CD4-positive, alpha-beta T cell treated with Interleukin-10 for 1 hour (primary cell): ENCODE measurements around the gene NALF2.

Experiments
- DNase-seq: peaks from one replicate; pipeline ENCODE4 v3.0.0-alpha.2; 2020

The NALF2 gene

DNA sequence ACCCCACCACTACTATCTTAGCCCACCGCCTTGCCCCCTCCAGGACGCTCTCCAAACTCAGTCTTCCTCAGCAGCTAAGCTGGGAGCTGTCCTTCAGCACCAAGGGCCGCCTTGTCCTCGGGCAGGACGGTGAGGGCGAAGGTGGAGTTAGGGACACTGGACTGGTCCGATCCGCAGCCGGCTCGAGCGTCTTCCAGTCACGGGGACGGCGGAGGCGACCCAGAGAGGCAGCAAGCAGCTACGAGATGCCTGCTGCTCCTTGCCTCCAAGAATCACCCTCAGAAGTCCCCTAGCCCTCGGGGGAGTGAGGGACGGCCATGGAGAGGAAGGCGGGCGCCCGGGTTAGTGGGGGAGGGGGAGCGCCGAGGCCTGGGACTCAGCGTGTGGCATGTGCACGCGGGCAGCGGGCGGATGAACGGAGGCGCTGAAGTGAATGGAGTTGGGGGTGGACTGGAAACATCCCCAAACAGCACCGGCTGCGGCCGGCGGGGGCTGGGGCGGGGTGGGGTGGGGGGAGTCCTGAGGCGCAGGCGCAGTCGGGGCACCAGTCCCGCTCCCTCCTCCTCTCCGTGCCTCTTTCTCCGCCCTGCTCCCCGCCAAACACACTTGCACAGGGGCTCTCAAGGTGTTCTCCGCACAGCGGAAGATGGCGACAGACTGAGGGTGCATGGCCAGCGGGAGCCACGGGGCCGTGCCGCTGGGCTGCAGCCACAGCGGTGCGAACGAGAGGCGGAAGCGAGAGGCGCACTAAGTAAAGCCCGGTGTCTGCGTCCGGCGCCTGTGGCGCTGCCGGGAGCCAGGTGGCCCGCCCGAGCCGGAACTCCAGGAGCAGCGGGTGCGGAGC is at the start of gene NALF2:
TSS of gene NALF2 (plus strand) at position 545 of the 844 bp plus-strand sequence. CDS start 957 bp downstream, outside the sequence.
- peak; percentile 27 for DNase-seq

GRCh38 chrX:69457756-69458155 is 46.4 kb upstream of the NALF2 start:
- no peak for DNase-seq

- no peak for DNase-seq
Observed at GRCh38 chrX:69466546-69466945, 37.6 kb upstream of the NALF2 start.

DNA sequence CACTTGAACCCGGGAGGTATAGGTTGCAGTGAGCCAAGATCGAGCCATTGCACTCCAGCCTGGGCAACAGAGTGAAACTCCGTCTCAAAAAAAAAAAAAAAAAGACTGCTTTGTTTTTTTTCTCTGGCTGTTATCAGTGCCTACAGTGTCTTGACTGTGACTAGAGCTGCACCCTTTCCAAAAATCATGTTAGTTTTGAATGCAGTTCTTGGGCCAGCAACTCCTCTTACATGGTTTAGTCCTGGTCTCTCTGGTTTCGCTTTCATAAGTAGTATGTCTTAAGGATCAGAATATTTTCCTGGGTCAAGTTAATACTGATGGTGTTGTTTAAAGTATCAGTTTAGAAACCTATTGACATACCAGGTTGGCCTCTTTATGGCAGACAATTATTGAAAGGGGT is 34.2 kb upstream of the NALF2 start:
- DNase-seq = no peak

DNA sequence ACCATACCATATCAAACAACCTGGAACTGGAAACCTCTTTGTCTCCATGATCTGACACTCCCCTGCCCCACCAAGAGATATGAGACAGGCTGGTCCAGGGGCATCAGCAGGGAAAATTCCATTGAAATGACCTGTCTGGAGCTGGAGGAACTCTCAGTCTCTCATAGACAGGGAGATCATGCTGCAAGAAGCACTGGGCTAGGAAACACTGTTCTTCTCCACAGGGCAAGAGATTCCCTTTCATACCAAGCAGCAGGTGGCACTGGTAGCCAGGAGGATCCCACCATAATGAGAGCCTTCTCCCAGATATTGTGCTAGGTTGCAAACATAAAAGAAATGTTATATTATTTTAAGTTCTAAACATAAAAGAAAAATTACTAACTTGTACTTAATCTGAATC is 14.5 kb upstream of the NALF2 start:
- no peak for DNase-seq

GRCh38 chrX:69493193-69493592 is 10.9 kb upstream of the NALF2 start:
- DNase-seq = peak; percentile 21

GRCh38 chrX:69493766-69494165 is 10.4 kb upstream of the NALF2 start:
- DNase-seq = no peak

DNA sequence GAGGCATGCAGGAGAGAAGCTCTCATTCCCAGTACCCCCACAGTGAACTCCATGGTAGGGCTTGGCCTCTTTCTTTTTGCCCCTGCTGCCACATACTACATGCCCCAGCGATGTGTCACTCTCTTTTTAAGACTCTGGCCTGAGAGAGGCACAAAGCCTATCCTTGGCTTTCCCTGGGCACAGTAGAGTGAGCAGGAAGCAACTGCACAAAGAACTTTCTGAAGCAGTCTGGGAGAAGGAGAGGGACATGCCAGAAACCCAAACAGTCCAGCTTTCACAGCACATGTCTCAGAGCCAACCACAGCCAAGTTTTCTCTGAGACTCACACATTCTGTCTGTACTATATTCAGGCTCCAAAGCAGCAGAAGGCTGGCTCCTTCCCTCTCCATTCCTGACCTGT is 7.9 kb upstream of the NALF2 start:
- DNase-seq = no peak

- no peak for DNase-seq
Observed at GRCh38 chrX:69501429-69501828, 2.7 kb upstream of the NALF2 start.

GRCh38 chrX:69503228-69503781 is 821 bp upstream of the NALF2 start:
- no peak for DNase-seq

- no peak for DNase-seq
Observed at GRCh38 chrX:69504626-69505612, 793 bp downstream of the NALF2 start.

DNA sequence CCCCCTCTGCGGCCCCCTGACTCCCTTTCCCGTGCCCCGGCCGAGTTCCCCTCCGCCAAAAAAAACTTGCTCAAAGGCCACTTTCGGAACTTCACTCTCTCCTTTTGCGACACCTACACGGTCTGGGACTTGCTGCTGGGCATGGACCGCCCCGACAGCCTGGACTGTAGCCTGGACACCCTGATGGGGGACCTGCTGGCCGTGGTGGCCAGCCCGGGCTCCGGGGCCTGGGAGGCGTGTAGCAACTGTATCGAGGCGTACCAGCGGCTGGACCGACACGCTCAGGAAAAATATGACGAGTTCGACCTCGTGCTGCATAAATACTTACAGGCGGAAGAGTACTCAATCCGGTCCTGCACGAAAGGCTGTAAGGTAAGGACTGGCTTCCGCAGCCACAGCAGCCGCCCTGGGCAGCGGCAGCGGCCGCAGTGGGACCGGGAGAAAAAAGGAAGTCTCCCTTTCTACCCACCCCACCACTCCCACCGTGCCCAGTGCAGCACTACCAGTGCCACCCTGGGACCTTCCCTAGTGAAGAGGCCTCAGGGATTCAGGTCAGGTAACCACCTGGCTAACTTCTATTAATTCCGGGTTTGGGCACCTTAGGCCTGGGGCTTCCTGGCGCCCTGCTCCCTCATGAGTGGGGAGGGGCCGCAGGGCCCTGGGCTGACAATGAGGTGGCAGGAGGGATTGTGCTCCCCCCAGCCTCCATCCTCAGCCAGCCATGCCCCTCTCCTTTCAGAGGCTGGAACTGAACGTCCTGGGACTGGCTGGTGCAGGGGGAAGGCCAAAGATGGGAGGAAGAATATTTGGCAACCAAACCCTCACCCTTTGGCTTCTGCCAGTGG is 1.9 kb downstream of the NALF2 start:
- no peak for DNase-seq

DNA sequence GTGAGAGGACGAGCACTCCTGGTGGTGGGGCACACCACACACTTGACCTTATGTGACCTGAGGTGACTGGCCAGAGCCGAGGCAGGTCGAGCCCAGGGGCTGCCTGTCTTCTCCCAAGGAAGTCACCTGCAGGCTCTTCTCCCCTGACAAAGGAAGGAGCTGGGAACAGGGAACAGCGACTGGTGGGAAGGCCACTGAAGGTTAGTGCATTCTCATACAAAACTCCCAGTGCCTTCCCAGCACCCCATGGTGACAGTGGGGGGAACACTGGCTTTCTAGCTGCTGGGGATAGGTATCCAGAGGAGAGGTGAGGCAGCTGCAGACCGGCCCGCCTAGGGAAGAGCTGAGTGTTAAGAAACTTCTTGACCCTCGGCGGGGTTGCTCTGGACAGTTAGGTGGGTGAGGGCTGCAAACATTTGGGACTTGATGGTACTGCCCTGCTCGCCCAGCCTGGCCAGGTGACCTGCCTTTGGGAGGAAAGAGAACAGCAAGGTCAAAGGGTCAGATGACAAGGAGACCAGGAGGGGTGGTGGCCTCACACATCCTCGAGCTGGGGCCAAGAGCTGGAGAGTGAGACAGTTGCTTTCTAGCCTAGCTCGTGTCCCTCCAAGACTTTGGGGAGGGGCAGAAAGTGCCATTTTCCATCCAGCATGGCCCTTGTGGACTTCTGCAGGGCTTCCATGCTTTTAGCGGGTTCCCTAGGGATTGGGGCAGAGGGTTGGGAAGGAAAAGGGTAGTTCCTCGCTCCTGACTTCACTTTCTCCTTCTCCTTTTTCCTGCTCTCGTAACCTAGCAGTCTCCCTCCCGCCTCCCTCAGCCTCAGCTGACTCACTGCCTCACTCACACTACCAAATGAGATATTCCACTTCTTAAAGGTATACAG is 2.7 kb downstream of the NALF2 start:
- no peak for DNase-seq

DNA sequence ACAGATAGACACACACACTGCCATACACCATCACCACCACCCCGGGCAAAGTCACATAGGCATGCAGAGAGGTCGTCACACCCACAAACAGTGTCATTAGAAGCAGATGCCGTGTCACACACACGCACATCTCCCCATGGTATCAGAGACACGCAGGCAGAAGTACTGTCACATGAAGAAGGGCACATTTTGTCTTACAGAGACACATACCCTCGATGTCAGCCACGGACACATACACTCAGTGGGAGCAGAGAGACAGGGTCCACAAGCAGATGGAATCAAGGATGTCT is 3.3 kb downstream of the NALF2 start:
- no peak for DNase-seq

- DNase-seq = no peak
Observed at GRCh38 chrX:69508610-69509009, 4.5 kb downstream of the NALF2 start.

DNA sequence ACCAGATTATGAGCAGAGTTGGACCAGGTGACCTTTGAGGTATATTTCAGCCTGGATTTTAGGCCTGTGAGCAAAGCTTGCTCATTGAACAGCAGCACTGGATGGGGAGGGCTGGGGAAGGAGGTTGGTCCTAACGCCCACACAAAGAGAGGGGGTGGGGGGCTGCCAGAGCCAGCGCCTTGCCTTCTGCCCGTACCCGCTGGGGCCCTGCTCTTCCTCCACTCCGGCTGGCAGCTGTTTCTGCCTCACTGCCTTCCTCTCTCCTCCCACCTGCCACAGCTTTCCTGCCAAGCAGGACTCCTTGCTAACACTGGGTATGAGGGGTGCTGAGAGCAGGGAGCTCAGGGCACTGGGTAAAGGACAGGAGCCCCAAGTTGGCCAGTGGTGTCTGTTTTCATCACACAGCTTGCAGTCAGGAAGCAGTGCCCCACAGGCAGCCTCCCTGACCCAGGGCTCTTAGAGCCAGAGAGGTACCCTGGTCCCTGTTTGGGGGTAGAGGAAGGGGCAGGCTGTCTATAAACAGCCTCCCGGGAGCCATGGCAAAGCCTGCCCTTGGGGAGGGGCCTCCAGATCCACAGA is 6.1 kb downstream of the NALF2 start:
- DNase-seq = no peak

DNA sequence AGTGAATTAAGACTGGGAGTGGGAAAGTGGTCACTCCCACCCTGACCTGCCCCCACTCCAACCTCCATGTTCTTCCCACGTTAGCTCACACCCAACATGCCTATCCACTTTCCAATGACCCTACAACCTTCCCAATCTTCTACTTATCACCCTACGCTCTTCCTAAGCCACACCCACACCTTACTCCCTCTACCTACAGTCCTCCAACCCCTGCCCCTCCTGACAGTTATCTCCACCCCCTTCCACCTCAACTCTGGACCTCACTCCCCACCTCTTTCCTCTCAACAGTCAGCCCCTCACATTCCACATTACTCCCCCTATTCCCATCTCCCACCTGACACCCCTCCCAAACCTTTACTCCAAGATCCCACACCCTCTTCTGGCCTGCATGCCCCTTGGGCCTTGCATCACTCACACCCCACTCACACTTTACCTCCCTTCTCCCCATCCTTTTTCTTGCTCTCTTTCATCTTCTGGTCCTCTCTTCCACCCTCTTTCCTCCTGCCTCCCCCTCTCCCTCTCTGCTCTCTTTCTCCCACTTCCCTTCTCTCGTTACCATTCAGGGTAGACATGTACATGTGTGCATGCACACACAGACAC is 6.9 kb downstream of the NALF2 start:
- no peak for DNase-seq

- no peak for DNase-seq
Observed at GRCh38 chrX:69522052-69522451, 17.9 kb downstream of the NALF2 start.

GRCh38 chrX:69523314-69523713 is 19.2 kb downstream of the NALF2 start:
- no peak for DNase-seq

GRCh38 chrX:69524781-69525363 is 20.7 kb downstream of the NALF2 start:
- DNase-seq = no peak
